ENCODE results near the gene AKAP13. TPM values are rescaled to one million over a fixed set of nuclear protein-coding genes. Genes with fewer than 3 reads are reported as not detected.

AKAP13 gene
- total RNA-seq, 1 donor from 2014 or later: 443 TPM

DNA sequence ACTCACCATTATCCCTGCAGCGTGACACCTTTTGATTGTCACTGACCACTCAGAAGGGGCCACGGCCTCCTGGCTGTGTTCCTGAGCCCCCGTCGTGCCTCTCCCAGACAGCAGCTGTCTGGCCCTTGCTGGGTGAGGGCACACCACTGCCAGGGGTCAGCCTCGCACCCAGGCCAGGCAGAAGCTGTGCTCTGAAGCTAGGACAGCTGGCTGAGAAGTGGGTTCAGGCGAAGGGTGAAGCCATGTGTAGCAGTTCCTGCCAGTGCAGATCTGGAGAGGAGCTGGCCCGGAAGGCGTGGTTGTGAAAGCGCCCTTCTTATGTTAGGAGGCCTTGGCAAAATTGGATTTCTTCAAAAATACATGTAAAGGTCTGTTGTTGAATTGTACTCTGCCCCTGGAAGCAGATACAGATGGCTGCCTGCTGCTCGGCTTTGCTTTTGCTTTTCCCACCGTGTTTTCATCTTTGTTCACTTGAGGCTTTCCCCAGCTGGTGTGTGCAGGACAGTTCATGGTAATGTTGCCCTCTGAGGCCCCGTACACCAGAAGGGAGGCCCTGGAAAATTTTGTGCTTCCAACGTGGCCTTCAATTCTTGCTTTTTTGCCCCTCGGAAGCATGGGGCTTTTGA lies 365.2 kb downstream of the AKAP13 start:
- Histone ChIP-seq H3K36me3 (peaks cover 91% of the 10 kb centered on the region), H3K4me3 (no peak overlapping the region), H3K27ac (peak overlapping the region; percentile 6), H3K27me3 (ENCODE audit: low read depth) (no peaks in the 10 kb centered on the region), H3K4me1 (peaks cover 14% of the 10 kb centered on the region), H3K9me3 (no peaks in the 10 kb centered on the region)
- intact Hi-C loops (cut with DNase I): no loop called here
- TF ChIP-seq, protein P1, sequence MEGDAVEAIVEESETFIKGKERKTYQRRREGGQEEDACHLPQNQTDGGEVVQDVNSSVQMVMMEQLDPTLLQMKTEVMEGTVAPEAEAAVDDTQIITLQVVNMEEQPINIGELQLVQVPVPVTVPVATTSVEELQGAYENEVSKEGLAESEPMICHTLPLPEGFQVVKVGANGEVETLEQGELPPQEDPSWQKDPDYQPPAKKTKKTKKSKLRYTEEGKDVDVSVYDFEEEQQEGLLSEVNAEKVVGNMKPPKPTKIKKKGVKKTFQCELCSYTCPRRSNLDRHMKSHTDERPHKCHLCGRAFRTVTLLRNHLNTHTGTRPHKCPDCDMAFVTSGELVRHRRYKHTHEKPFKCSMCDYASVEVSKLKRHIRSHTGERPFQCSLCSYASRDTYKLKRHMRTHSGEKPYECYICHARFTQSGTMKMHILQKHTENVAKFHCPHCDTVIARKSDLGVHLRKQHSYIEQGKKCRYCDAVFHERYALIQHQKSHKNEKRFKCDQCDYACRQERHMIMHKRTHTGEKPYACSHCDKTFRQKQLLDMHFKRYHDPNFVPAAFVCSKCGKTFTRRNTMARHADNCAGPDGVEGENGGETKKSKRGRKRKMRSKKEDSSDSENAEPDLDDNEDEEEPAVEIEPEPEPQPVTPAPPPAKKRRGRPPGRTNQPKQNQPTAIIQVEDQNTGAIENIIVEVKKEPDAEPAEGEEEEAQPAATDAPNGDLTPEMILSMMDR (IDR thresholded peaks at IDR 0.05): no peak
- DNase-seq: no peak
- no peak for ATAC-seq

DNA sequence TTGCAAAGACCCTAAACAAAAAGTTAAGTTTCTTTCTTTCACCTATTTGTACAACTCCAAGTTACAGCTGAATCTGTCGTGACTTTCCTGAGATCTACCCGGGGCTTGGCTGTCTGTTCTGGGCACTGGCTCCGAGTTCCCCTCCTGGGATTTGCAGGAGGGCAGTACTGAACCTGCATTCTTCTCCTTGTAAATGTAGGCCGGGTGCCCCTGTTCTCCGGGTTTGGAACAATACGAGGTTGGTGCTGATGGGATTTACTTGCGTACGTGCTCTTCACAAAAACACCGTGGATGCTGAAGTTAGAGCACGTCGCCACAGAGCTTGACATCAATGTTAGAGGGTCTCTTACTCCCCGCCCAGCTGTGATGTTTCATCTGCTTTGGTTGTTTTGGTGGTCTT lies 366.2 kb downstream of the AKAP13 start:
- peaks cover 81% of the 10 kb centered on the region for H3K36me3 ChIP-seq
- no peak for DNase-seq

DNA sequence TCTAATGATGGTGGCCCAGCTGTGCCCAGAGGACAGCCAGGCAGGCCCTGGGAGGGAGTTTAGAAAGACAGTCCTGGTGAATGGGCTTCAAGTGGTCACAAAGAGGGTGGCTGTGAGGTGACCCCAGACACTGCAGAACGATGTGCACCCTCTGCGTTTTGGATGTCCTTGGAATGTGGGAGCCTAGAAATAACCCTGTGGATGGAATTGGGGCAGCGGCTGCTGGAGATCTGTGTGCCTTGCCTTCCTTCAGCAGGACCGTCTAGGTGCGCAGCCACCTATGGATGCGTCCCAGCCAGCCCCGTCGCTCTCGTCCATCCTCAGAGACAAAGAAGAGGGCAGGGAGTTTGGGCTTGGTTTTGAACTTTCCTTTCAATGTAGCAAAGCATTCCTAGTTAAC lies 367.8 kb downstream of the AKAP13 start:
- H3K4me1 ChIP-seq: peaks cover 29% of the 10 kb centered on the region
- ATAC-seq (no peak), DNase-seq (no peak)
- TF ChIP-seq, protein P1 (IDR thresholded peaks at IDR 0.05): no peak
- no peaks in the 10 kb centered on the region for H3K9me3 ChIP-seq
- no peak overlapping the region for H3K4me3 ChIP-seq
- intact Hi-C loops (cut with DNase I): no loop called here
- H3K27ac ChIP-seq: no peak overlapping the region
- H3K27me3 ChIP-seq (ENCODE audit: low read depth): no peaks in the 10 kb centered on the region
- peaks cover 65% of the 10 kb centered on the region for H3K36me3 ChIP-seq

More for the DNA sequence above, 366.2 kb downstream of the AKAP13 start:
- Histone ChIP-seq H3K4me1 (peaks cover 24% of the 10 kb centered on the region), H3K27me3 (ENCODE audit: low read depth) (no peaks in the 10 kb centered on the region), H3K27ac (no peak overlapping the region), H3K9me3 (no peaks in the 10 kb centered on the region), H3K4me3 (no peak overlapping the region)
- TF ChIP-seq, protein P1 (IDR thresholded peaks at IDR 0.05): no peak
- ATAC-seq: no peak
- intact Hi-C loops (cut with DNase I): no loop called here

DNA sequence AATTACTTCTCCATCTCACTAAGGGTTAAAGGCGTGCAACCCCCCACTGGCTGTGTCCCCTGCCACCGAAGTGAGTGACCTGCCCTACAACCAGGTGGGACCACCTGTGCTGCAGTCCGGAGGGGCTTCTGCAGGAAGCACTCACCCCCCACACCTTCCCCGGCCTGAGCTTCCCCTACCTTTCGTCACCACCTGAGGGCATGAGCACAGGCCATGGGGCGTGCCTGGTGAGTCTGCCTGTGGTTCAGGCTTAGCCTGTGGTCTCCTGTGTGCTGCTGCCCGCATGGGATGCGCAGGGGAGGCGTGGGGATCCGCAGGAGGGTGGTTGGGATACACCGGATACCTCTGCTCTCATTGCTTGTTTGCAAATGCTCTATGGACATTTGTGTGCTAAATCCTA lies 368.3 kb downstream of the AKAP13 start:
- ATAC-seq (no peak), DNase-seq (no peak)
- Histone ChIP-seq H3K36me3 (peaks cover 60% of the 10 kb centered on the region), H3K27me3 (ENCODE audit: low read depth) (no peaks in the 10 kb centered on the region), H3K27ac (no peak overlapping the region), H3K4me3 (no peak overlapping the region), H3K9me3 (no peaks in the 10 kb centered on the region), H3K4me1 (peaks cover 29% of the 10 kb centered on the region)
- TF ChIP-seq, protein P1 (IDR thresholded peaks at IDR 0.05): no peak
- intact Hi-C loops (cut with DNase I): no loop called here

DNA sequence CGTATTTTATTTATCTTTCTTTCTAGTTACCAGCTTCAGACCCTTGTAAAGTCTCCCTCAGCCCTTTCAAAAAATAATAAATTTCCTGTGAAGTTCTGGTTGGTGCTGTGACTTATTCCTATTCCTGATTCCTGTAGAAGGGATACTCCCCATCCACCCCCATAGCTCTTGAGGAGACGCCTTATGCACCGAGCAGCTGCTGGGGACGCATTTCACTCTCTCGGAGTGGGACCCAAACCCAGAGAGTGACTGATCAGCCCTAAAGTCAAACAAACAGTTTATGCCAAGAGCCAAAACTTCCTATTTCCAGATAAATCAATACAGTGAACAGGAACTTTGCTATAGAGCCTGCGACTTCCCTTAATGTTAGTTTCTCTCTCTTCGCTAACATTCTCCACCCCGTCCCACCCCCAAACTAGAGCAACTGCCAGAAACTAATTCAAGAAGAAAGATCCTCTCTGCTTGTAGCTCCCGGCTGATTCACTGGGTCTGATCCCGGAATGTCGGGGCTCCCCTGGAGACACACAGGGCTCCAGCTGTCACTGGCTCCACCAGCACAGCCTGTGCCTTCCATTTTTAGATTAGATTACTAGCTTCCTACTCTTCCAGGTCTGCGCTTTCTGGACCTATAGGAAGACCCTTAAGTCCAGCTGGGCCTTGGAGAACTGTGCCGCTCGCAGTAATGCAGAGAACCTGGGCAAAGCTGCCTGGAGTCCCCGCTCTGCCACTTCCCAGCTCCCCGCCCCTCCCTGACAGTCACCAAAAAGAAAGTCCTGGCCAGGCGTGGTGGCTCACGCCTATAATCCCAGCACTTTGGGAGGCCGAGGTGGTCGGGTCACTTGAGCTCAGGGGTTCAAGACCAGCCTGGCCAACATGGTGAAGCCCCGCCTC lies 369.1 kb downstream of the AKAP13 start:
- H3K4me1 ChIP-seq: peaks cover 29% of the 10 kb centered on the region
- peak overlapping the region; percentile 73 for H3K27ac ChIP-seq
- intact Hi-C loops (cut with DNase I): no loop called here
- peaks cover 52% of the 10 kb centered on the region for H3K36me3 ChIP-seq
- H3K27me3 ChIP-seq (ENCODE audit: low read depth): no peaks in the 10 kb centered on the region
- H3K4me3 ChIP-seq: no peak overlapping the region
- TF ChIP-seq, protein P1 (IDR thresholded peaks at IDR 0.05): no peak
- no peaks in the 10 kb centered on the region for H3K9me3 ChIP-seq
- DNase-seq (no peak), ATAC-seq (peak in 1 of 2 donors; percentile 15)
